Measurements from ENCODE around the gene PPP1R18. TPM values are rescaled to one million over a fixed set of nuclear protein-coding genes. Genes with fewer than 3 reads are reported as not detected.

The PPP1R18 gene
- total and polyA plus RNA-seq, 9 of the 15 experiments (the other 6 are each of a cell fraction or from before 2014, with no cell fraction given), result 12.0 to 99.2 (median 42.6) TPM

DNA sequence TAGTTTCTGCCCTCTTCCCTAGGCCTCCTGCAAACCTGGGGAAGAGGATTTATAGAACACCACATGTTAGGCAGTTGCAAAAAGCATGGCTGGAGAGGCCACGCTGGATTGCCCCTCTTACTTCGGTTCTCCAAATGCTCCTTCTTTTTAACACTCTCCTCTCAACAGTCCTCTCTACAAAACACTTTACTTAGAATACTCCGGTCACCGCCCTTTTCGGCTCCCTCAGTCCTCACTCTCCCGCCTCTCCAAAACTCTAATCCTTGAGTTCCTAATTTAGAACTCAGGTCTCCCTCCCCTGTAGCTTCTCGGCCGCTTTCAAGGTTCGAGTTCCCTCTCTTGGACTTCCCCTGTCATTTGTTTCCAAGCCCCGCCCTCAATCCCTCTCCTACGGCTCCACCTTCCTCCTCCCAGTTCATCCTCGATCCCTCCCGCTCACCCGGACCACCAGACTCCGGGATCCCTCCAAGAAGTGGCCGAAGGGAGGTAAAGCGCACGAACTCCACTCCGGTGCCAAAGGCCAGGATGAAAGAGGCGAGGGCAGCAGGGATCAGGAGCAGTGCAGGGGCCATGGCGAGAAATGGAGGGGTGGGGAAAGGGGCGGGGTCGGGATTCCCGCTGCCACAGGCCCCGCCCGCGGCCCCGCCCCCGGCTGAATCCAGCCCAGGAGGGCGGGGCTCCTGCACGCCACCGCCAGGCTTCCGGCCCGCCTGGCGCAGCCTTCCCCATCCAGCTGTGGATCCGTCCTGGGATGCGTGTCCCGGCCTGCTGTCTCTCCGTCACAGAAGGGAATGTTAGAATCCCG lies 4.2 kb upstream of the PPP1R18 start, which contains the start of gene NRM (continued):
- TF ChIP-seq, protein P1, sequence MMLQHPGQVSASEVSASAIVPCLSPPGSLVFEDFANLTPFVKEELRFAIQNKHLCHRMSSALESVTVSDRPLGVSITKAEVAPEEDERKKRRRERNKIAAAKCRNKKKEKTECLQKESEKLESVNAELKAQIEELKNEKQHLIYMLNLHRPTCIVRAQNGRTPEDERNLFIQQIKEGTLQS (IDR thresholded peaks at IDR 0.05), result no peak
- TF ChIP-seq, protein P1 (CRISPR knock-in tag; conservative IDR thresholded peaks at IDR 0.05), result no peak
- TF ChIP-seq YY1 (IDR thresholded peaks at IDR 0.05; ENCODE audit: borderline replicate concordance in 1 of 3, control insufficient read depth in 1 of 3, extremely low read depth in 1 of 3, insufficient read depth in 3 of 3, insufficient read length in 1 of 3, insufficient replicate concordance in 2 of 3, low read depth in 1 of 3, low read length in 2 of 3), result peak in 2 of 3 experiments; percentile 70 to 76
- no peak for TF ChIP-seq NCOA1 (IDR thresholded peaks at IDR 0.05; ENCODE audit: low read depth)
- TF ChIP-seq ARHGAP35 (IDR thresholded peaks at IDR 0.05; ENCODE audit: partially characterized antibody), result no peak
- no peak for TF ChIP-seq TAL1 (IDR thresholded peaks at IDR 0.05)
- TF ChIP-seq NBN (IDR thresholded peaks at IDR 0.05; ENCODE audit: low read depth), result peak; percentile 74
- peak; percentile 88 for TF ChIP-seq SP1 (CRISPR knock-in tag; IDR thresholded peaks at IDR 0.05)
- TF ChIP-seq ZNF76 (CRISPR knock-in tag; IDR thresholded peaks at IDR 0.05; ENCODE audit: borderline replicate concordance), result no peak
- TF ChIP-seq TCF7 (IDR thresholded peaks at IDR 0.05; ENCODE audit: borderline replicate concordance), result peak; percentile 39; the same call in 1 of the 2 replicates
- no peak for TF ChIP-seq DLX4 (CRISPR knock-in tag; IDR thresholded peaks at IDR 0.05)
- no peak for TF ChIP-seq ZNF551 (CRISPR knock-in tag; IDR thresholded peaks at IDR 0.05)
- no peak for TF ChIP-seq ZBTB17 (CRISPR knock-in tag; IDR thresholded peaks at IDR 0.05)
- no peak for TF ChIP-seq ZSCAN32 (CRISPR knock-in tag; IDR thresholded peaks at IDR 0.05)
- TF ChIP-seq ZBTB7A (IDR thresholded peaks at IDR 0.05; ENCODE audit: borderline replicate concordance, control insufficient read depth, low read depth, low read length), result peak; percentile 82; the same call in 1 of the 2 replicates
- no peak for TF ChIP-seq NR2C1 (IDR thresholded peaks at IDR 0.05)
- TF ChIP-seq NR2C1 (tag; IDR thresholded peaks at IDR 0.05), result no peak
- TF ChIP-seq SMARCA5 (IDR thresholded peaks at IDR 0.05), result no peak
- TF ChIP-seq MCM5 (IDR thresholded peaks at IDR 0.05; ENCODE audit: low read depth), result no peak
- no peak for TF ChIP-seq SIX5 (IDR thresholded peaks at IDR 0.05; ENCODE audit: borderline replicate concordance in 1 of 2, insufficient read depth in 1 of 2, low read depth in 1 of 2, low read length in 2 of 2)
- no peak for TF ChIP-seq ZNF584 (CRISPR knock-in tag; IDR thresholded peaks at IDR 0.05; ENCODE audit: low read depth)
- no peak for TF ChIP-seq NCOA4 (IDR thresholded peaks at IDR 0.05; ENCODE audit: partially characterized antibody)
- no peak for TF ChIP-seq ZFP36 (IDR thresholded peaks at IDR 0.05; ENCODE audit: low read depth, low read length, partially characterized antibody)
- peak; percentile 47 for TF ChIP-seq MYC (IDR thresholded peaks at IDR 0.05; ENCODE audit: low read depth, low read length)
- TF ChIP-seq MYC (CRISPR knock-in tag; IDR thresholded peaks at IDR 0.05; ENCODE audit: borderline replicate concordance, low read depth), result no peak
- no peak for TF ChIP-seq POLR2B (IDR thresholded peaks at IDR 0.05; ENCODE audit: low read depth, partially characterized antibody)
- TF ChIP-seq CREM (IDR thresholded peaks at IDR 0.05; ENCODE audit: low read depth), result 0 out of 2 replicates have a peak, but pooled peaks have one; percentile 50
- TF ChIP-seq POLR3A (IDR thresholded peaks at IDR 0.05; ENCODE audit: borderline replicate concordance, extremely low read depth, insufficient read depth, insufficient read length), result no peak
